Testis (tissue), 2 donors: Measurements from ENCODE around the gene PCSK5.

ENCODE experiments used
- POLR2A ChIP-seq: fragments of 450-650 bp; IDR thresholded peaks from one replicate; pipeline ENCODE4 v1.6.1; 2017; ENCODE audit warnings: antibody characterized with exemption, mild to moderate bottlenecking, moderate library complexity
- TF ChIP-seq, protein P1 (sequence below), 3 experiments: fragments of 450-650 bp in 2 of 3; fragments of 200-600 bp in 1 of 3; sonication (generic) in 1 of 3; IDR thresholded peaks; one replicate each; pipeline ENCODE4 v1.5.1; 2016 to 2019; ENCODE audit warnings: antibody characterized with exemption in 3 of 3, mild to moderate bottlenecking in 2 of 3, moderate library complexity in 1 of 3

DNA sequence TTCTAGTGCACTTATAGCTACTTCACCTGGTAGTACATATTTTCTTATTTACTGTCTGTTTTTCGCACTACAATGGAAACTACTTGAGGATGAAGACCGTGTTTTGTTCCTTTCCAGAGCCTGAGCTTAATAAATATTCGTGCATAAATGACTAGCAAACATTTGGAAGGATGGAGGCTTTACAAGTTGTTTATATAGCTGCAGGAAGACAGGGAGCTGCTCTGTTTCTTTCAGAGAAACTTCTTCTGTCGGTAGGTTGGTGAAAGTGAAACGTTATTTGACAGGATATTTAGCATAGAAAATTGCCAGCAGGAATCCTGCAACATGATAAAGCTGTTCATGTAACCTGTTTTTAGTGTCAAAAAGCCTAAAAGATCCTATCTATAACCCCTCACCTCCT, 210.6 kb downstream of the PCSK5 start:
- TF ChIP-seq POLR2A, result no peak
- TF ChIP-seq, protein P1, sequence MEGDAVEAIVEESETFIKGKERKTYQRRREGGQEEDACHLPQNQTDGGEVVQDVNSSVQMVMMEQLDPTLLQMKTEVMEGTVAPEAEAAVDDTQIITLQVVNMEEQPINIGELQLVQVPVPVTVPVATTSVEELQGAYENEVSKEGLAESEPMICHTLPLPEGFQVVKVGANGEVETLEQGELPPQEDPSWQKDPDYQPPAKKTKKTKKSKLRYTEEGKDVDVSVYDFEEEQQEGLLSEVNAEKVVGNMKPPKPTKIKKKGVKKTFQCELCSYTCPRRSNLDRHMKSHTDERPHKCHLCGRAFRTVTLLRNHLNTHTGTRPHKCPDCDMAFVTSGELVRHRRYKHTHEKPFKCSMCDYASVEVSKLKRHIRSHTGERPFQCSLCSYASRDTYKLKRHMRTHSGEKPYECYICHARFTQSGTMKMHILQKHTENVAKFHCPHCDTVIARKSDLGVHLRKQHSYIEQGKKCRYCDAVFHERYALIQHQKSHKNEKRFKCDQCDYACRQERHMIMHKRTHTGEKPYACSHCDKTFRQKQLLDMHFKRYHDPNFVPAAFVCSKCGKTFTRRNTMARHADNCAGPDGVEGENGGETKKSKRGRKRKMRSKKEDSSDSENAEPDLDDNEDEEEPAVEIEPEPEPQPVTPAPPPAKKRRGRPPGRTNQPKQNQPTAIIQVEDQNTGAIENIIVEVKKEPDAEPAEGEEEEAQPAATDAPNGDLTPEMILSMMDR (IDR thresholded peaks at IDR 0.05), result no peak
